Mucosa of rectum (tissue), 2 donors: Measurements from ENCODE around the gene TJP3.

Experiments
- H3K27ac ChIP-seq, 2 donors: one replicate each; pipeline ENCODE4 v1.7.0; 2013; ENCODE audit warnings: inconsistent platforms in 2 of 2, low read depth in 2 of 2, low read length in 2 of 2
- H3K27me3 ChIP-seq, 2 donors: one replicate each; pipeline ENCODE4 v1.7.0; 2013; ENCODE audit warnings: low read length in 2 of 2; ENCODE audit not compliant: control insufficient read depth in 2 of 2, insufficient read depth in 2 of 2
- H3K36me3 ChIP-seq, 2 donors: one replicate each; pipeline ENCODE4 v1.7.0; 2013; ENCODE audit warnings: low read length in 2 of 2; ENCODE audit not compliant: control insufficient read depth in 2 of 2, insufficient read depth in 2 of 2
- H3K4me1 ChIP-seq, 2 donors: one replicate each; pipeline ENCODE4 v1.7.0; 2013; ENCODE audit warnings: low read length in 2 of 2, mild to moderate bottlenecking in 1 of 2; ENCODE audit not compliant: control insufficient read depth in 2 of 2, insufficient read depth in 2 of 2
- H3K4me3 ChIP-seq, 2 donors: one replicate each; pipeline ENCODE4 v1.7.0; 2013; ENCODE audit warnings: low read length in 2 of 2
- H3K9ac ChIP-seq, 2 donors: one replicate each; pipeline ENCODE4 v1.7.0; 2013; ENCODE audit warnings: low read length in 2 of 2, low read depth in 1 of 2, mild to moderate bottlenecking in 1 of 2
- H3K9me3 ChIP-seq, 2 donors: one replicate each; pipeline ENCODE4 v1.7.0; 2013; ENCODE audit warnings: low read length in 2 of 2; ENCODE audit not compliant: control insufficient read depth in 2 of 2
- donor health status: healthy.
- donor health status: Normal muscosa, but diverticular disease.

The TJP3 gene

DNA sequence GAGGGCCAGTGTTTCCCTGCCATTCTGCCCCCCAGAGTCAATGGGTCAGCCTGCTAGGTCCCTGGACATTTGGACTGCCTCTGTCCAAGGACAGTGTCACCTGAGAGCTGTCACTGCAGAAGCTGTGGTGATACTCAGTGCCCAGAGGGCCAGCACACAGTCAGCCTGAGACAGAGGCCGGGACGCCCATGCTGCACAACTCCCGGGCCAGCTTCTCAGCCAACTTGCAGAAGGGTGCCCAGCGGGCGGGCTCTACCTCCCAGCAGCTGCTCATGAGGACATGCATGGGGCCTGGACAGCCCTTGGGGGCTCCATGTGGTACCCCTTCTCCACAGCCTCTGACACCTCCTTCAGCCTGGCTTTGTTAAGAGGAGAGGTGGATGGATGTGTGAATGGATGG, 67.6 kb downstream of the TJP3 start:
- no peaks in the 10 kb centered on the region for H3K27me3 ChIP-seq
- H3K36me3 ChIP-seq, result no peaks in the 10 kb centered on the region
- H3K4me1 ChIP-seq, result no peaks in the 10 kb centered on the region
- H3K27ac ChIP-seq, result no peak overlapping the region
- H3K9ac ChIP-seq, result no peak overlapping the region
- no peaks in the 10 kb centered on the region for H3K9me3 ChIP-seq
- H3K4me3 ChIP-seq, result no peak overlapping the region

DNA sequence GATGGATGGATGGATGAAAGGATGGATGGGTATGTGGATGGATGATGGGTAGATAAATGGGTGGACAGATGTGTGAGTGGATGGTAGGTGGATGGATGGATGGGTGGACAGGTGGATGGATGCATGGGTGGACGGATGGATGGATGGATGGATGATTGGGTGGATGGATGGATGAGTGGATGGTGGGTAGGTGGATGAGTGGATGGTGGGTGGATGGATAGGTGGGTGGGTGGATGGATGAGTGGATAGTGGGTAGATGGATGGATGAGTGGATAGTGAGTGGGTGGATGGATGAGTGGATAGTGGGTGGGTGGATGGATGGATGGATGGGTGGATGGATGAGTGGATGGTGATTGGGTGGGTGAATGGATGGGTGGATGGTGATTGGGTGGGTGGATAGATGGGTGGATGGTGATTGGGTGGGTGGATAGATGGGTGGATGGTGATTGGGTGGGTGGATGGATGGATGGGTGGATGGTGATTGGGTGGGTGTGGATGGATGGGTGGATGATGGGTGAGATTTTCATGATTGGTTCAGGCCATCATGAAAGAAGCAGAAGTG, 68.4 kb downstream of the TJP3 start:
- no peak overlapping the region for H3K9ac ChIP-seq
- peaks cover 0 to under 1% of the 10 kb centered on the region in 2 donors for H3K9me3 ChIP-seq
- H3K4me1 ChIP-seq, result no peaks in the 10 kb centered on the region
- H3K4me3 ChIP-seq, result no peak overlapping the region
- no peaks in the 10 kb centered on the region for H3K27me3 ChIP-seq
- H3K36me3 ChIP-seq, result no peaks in the 10 kb centered on the region
- H3K27ac ChIP-seq, result no peak overlapping the region

DNA sequence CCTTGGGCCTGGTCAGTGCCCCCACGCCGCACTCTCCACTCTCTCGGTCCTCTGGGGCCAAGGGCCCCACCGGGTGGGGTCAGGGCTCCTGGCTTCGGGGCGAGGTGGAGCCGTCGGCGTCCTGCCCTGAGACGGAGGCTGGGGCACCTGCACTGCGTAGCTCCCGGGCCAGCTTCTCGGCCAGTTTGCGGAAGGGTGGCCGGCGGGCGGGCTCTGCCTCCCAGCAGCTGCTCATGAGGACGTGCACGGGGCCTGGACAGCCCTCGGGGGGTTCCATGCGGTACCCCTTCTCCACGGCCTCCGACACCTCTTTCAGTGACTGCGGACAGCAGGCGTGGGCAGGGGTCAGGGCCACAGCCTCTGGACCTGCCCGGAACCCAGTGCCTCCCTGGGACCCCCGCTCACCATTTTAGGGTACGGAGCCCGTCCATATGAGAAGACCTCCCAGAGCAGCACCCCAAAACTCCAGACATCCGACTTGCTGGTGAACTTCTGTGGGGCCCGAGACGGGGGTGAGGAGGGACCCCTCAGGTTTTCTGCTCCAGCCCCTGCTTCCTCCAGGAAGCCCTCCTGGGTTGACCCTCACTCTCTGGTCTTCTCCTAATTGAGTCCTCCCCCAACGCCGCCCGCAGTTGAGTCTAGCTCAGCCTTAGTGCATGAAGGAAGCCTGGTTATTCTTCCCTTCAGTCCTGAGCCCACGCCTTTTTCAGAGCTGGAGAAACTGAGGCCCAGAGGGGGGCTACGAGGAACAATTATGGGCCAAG, 70.1 kb downstream of the TJP3 start:
- no peaks in the 10 kb centered on the region for H3K4me1 ChIP-seq
- no peaks in the 10 kb centered on the region for H3K27me3 ChIP-seq
- no peaks in the 10 kb centered on the region for H3K36me3 ChIP-seq
- no peak overlapping the region for H3K9ac ChIP-seq
- H3K4me3 ChIP-seq, result no peak overlapping the region
- H3K27ac ChIP-seq, result no peak overlapping the region
- H3K9me3 ChIP-seq, result peaks cover 0 to 6% of the 10 kb centered on the region in 2 donors

DNA sequence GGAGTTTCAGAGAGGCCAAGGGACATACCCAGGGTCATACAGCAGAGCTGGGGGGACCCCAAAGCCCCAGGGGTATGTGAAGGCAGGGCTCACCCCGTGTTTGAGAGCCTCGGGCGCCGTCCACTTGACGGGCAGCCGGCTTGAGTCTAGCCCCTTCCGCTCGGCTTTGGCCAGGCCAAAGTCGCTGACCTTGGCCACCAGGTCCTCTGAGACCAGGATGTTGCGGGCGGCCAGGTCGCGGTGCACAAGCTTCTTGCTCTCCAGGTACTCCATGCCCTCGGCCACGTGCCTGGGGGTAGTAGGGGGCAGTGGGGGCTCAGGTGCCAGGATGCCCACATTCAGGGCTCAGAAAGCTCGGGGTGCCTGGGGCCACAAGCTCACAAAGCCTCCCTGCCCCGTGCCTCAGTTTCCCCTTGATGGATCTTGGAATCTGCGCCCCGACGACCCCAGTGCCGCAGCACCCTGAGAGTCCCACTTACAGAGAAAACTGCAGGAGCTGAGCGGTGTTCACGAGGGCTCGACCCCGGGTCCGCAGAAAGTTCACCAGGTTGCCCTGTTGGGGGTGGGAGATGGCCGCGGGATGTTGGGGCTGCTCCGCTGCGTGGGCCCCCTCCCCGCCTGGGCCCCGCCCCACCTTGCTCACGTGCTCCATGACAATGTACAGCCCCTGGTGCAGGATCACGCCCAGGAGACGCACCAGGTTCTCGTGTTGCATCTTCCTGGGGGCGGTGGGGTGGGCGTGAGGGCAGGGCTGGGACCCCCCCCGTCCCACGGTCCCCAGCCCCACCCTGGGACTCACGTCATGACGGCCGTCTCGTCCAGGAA, 70.9 kb downstream of the TJP3 start:
- Histone ChIP-seq H3K9me3 (peaks cover 0 to 6% of the 10 kb centered on the region in 2 donors), H3K4me3 (no peak overlapping the region), H3K27me3 (no peaks in the 10 kb centered on the region), H3K36me3 (no peaks in the 10 kb centered on the region), H3K27ac (no peak overlapping the region), H3K4me1 (no peaks in the 10 kb centered on the region), H3K9ac (no peak overlapping the region)

DNA sequence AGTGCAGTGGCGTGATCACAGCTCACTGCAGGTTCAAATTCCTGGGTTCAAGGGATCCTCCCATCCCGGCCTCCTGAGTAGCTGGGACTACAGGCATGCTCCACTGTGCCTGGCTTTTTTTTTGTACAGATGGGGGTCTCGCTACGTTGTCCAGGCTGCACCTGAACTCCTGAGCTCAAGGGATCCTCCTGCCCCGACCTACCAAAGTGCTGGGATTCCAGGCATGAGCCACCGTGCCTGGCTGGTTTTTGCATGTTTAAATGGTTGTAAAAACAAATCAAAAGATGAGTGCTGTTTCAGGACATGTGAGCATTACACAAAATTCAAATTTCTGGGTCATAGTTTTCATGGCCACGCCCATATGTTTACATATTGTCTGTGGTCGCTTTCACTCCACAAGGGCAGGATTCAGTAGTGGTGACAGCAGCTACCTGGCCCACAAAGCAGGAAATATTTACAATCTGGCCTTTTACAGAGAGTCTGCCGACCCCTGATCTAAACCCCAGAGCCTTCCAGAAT, 72.7 kb downstream of the TJP3 start:
- Histone ChIP-seq H3K36me3 (no peaks in the 10 kb centered on the region), H3K27me3 (no peaks in the 10 kb centered on the region), H3K4me1 (no peaks in the 10 kb centered on the region), H3K4me3 (no peak overlapping the region), H3K9me3 (peaks cover 0 to 6% of the 10 kb centered on the region in 2 donors), H3K9ac (no peak overlapping the region), H3K27ac (no peak overlapping the region)

DNA sequence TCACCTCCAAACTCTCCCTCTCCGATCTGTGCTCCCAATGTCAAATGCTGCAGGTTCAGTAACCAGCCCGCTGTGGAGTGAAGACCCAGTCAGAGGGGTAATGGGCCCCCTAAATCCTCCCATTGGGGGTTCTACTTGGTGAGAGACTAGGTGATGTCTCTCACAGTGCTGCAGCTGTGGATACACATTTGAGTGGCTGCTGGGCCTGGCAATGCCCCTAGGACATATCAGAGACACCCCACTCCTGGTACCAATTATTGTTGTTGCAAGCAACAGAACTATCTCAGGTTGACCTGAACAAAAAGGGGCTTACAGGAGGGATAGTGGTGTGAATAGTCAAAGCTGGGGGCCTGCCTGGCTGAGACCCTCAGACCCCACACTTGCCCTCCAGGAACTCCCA, 73.4 kb downstream of the TJP3 start:
- Histone ChIP-seq H3K9me3 (peaks cover 0 to 6% of the 10 kb centered on the region in 2 donors), H3K27ac (no peak overlapping the region), H3K9ac (no peak overlapping the region), H3K36me3 (no peaks in the 10 kb centered on the region), H3K4me3 (no peak overlapping the region), H3K4me1 (no peaks in the 10 kb centered on the region), H3K27me3 (no peaks in the 10 kb centered on the region)

DNA sequence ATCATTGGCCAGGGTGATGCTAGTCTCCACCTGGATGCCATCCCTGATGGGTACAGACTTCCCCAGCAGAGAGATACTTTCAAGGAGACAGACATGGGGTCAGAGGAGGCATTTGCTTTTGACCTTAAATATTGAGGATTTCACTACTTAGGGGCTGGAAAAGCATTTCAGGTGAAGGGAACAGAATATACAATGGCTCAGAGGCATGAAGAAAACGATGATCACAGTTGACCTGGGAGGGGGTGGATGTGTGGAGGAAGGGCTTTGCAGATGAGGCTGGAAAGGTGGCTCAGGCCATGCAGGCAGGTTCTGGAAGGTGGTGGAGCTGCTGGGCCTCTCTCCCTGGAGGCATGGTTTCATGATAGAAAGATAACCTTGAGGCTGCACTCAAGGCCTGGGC, 74.1 kb downstream of the TJP3 start:
- H3K4me1 ChIP-seq, result no peaks in the 10 kb centered on the region
- H3K9ac ChIP-seq, result no peak overlapping the region
- H3K27ac ChIP-seq, result no peak overlapping the region
- H3K27me3 ChIP-seq, result no peaks in the 10 kb centered on the region
- H3K9me3 ChIP-seq, result peaks cover 0 to 6% of the 10 kb centered on the region in 2 donors
- no peak overlapping the region for H3K4me3 ChIP-seq
- H3K36me3 ChIP-seq, result no peaks in the 10 kb centered on the region

DNA sequence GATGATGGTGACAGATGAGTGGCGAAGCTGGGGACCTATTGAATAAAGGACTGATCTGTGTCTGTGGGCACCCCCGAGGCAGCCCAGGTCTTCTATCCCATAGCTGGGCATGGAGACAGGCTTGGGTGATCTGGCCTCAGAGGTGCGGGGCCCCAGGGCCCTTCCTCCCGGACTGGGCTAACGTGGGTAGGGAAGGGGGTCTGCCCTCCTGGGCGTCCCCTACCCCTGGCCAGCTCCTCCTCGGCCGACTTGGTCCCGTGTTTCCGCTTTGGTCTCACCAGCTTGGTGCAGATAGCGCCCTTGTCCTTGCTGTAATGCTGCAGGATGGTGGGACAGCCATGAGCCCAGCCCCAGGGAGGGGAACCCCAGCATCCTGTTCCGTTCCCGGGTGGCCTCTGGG, 74.7 kb downstream of the TJP3 start:
- Histone ChIP-seq H3K9ac (no peak overlapping the region), H3K27ac (no peak overlapping the region), H3K9me3 (peaks cover 0 to 6% of the 10 kb centered on the region in 2 donors), H3K4me1 (no peaks in the 10 kb centered on the region), H3K4me3 (no peak overlapping the region), H3K36me3 (no peaks in the 10 kb centered on the region), H3K27me3 (no peaks in the 10 kb centered on the region)

DNA sequence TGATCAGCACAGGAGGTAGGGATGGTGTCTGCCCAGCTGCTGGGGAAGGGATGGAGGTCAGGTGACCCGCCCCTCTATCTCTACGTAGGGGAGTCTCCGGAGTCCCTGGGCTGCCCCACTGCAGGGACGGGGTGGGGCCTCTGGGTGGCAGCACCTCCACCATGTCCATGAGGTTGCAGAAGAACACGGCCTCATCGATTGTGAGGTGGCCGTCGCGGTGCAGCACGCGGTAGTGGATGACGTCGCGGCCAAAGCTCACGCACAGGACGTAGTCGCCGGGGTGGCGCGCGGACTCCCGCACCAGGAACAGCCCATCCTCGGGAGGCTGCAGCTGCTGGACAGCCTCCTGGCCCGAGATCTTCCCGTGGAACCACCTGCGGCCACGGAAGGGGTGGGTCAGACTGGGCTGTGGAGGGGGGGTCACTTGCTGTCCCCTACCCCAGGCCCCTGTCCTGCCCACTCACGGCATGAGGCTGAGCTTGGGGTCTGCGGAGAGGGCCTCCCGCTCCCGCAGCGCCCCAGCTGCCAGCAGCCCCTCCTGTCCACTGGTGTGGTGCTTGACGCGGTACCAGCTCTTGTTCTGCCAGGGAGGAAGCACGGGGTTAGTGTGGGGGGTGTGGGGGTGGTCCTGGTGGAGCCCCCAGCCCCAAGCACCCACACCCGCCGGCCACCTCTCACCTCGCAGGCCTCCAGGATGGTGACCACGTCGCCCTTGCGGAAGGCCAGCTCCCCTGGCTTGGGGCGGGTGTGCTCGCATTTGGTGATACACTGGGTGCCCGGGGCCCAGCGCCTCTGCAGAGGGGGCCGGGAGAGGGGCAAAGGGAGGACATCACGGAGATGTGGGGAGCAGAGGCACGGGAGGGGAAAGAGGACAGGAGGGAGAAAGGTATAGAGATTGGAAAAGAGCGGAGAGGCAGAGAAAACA, 75.7 kb downstream of the TJP3 start:
- no peak overlapping the region for H3K9ac ChIP-seq
- no peaks in the 10 kb centered on the region for H3K4me1 ChIP-seq
- no peak overlapping the region for H3K27ac ChIP-seq
- H3K27me3 ChIP-seq, result no peaks in the 10 kb centered on the region
- peaks cover 0 to 6% of the 10 kb centered on the region in 2 donors for H3K9me3 ChIP-seq
- no peak overlapping the region for H3K4me3 ChIP-seq
- H3K36me3 ChIP-seq, result no peaks in the 10 kb centered on the region
